ENCODE data around the gene ADGRG7. TPM values are rescaled to one million over a fixed set of nuclear protein-coding genes. Genes with fewer than 3 reads are reported as not detected.

ADGRG7 gene
- total and polyA plus RNA-seq, 2 donors from 2014 or later: not detected

- intact Hi-C loops (cut with DNase I): no loop called here
- DNase-seq (no peak), FAIRE-seq (no peak)
- H3K9ac ChIP-seq (ENCODE audit: low read length in 3 of 3): no peak overlapping the region
- TF ChIP-seq CTCF (IDR thresholded peaks at IDR 0.05; ENCODE audit: borderline replicate concordance, extremely low read depth, insufficient read depth): no peak
- H3K27ac ChIP-seq (ENCODE audit: low read depth in 2 of 2, low read length in 2 of 2): no peak overlapping the region
- no peaks in the 10 kb centered on the region for H3K4me1 ChIP-seq (ENCODE audit: control insufficient read depth in 2 of 3, insufficient read depth in 2 of 3, low read depth in 1 of 3, low read length in 3 of 3)
- no peaks in the 10 kb centered on the region for H3K9me3 ChIP-seq (ENCODE audit: control insufficient read depth in 2 of 3, insufficient read depth in 1 of 3, low read length in 3 of 3)
- H3K4me3 ChIP-seq (ENCODE audit: low read length in 3 of 3): no peak overlapping the region
- peaks cover 0 to 2% (median 0%) of the 10 kb centered on the region in 3 donors for H3K36me3 ChIP-seq (ENCODE audit: control insufficient read depth in 2 of 3, insufficient read depth in 3 of 3, low read length in 3 of 3)
- H3K27me3 ChIP-seq (ENCODE audit: control insufficient read depth, insufficient read depth, low read length): no peaks in the 10 kb centered on the region
These were observed 38.6 kb upstream of the ADGRG7 start for GRCh38 chr3:100570811-100571210.

GRCh38 chr3:100574536-100574935 is 34.9 kb upstream of the ADGRG7 start:
- Histone ChIP-seq H3K4me1 (ENCODE audit: control insufficient read depth in 2 of 3, insufficient read depth in 2 of 3, low read depth in 1 of 3, low read length in 3 of 3) (no peaks in the 10 kb centered on the region), H3K36me3 (ENCODE audit: control insufficient read depth in 2 of 3, insufficient read depth in 3 of 3, low read length in 3 of 3) (no peaks in the 10 kb centered on the region), H3K9me3 (ENCODE audit: control insufficient read depth in 2 of 3, insufficient read depth in 1 of 3, low read length in 3 of 3) (no peaks in the 10 kb centered on the region), H3K4me3 (ENCODE audit: low read length in 3 of 3) (no peak overlapping the region), H3K27ac (ENCODE audit: low read depth in 2 of 2, low read length in 2 of 2) (no peak overlapping the region), H3K27me3 (ENCODE audit: control insufficient read depth, insufficient read depth, low read length) (no peaks in the 10 kb centered on the region), H3K9ac (ENCODE audit: low read length in 3 of 3) (no peak overlapping the region)
- intact Hi-C loops (cut with DNase I): no loop called here
- TF ChIP-seq CTCF (IDR thresholded peaks at IDR 0.05; ENCODE audit: borderline replicate concordance, extremely low read depth, insufficient read depth): no peak
- FAIRE-seq: no peak
- DNase-seq: no peak

- H3K27me3 ChIP-seq (ENCODE audit: control insufficient read depth, insufficient read depth, low read length): no peaks in the 10 kb centered on the region
- no peak for TF ChIP-seq CTCF (IDR thresholded peaks at IDR 0.05; ENCODE audit: borderline replicate concordance, extremely low read depth, insufficient read depth)
- no peak overlapping the region for H3K4me3 ChIP-seq (ENCODE audit: low read length in 3 of 3)
- no peak for FAIRE-seq
- intact Hi-C loops (cut with DNase I): no loop called here
- H3K9me3 ChIP-seq (ENCODE audit: control insufficient read depth in 2 of 3, insufficient read depth in 1 of 3, low read length in 3 of 3): no peaks in the 10 kb centered on the region
- no peaks in the 10 kb centered on the region for H3K4me1 ChIP-seq (ENCODE audit: control insufficient read depth in 2 of 3, insufficient read depth in 2 of 3, low read depth in 1 of 3, low read length in 3 of 3)
- H3K36me3 ChIP-seq (ENCODE audit: control insufficient read depth in 2 of 3, insufficient read depth in 3 of 3, low read length in 3 of 3): no peaks in the 10 kb centered on the region
- H3K9ac ChIP-seq (ENCODE audit: low read length in 3 of 3): no peak overlapping the region
- no peak overlapping the region for H3K27ac ChIP-seq (ENCODE audit: low read depth in 2 of 2, low read length in 2 of 2)
- DNase-seq: no peak
These were observed 33.7 kb upstream of the ADGRG7 start for GRCh38 chr3:100575704-100576103.

- H3K4me3 ChIP-seq (ENCODE audit: low read length in 3 of 3): no peak overlapping the region
- intact Hi-C loops (cut with DNase I): no loop called here
- no peak for DNase-seq
- FAIRE-seq: no peak
- no peak overlapping the region for H3K27ac ChIP-seq (ENCODE audit: low read depth in 2 of 2, low read length in 2 of 2)
- H3K27me3 ChIP-seq (ENCODE audit: control insufficient read depth, insufficient read depth, low read length): no peaks in the 10 kb centered on the region
- H3K9me3 ChIP-seq (ENCODE audit: control insufficient read depth in 2 of 3, insufficient read depth in 1 of 3, low read length in 3 of 3): no peaks in the 10 kb centered on the region
- TF ChIP-seq CTCF (IDR thresholded peaks at IDR 0.05; ENCODE audit: borderline replicate concordance, extremely low read depth, insufficient read depth): no peak
- H3K9ac ChIP-seq (ENCODE audit: low read length in 3 of 3): no peak overlapping the region
- H3K4me1 ChIP-seq (ENCODE audit: control insufficient read depth in 2 of 3, insufficient read depth in 2 of 3, low read depth in 1 of 3, low read length in 3 of 3): no peaks in the 10 kb centered on the region
- no peaks in the 10 kb centered on the region for H3K36me3 ChIP-seq (ENCODE audit: control insufficient read depth in 2 of 3, insufficient read depth in 3 of 3, low read length in 3 of 3)
These were observed 31.9 kb upstream of the ADGRG7 start for GRCh38 chr3:100577382-100578008.
